Loucy (cell line): ENCODE results near the gene MAGEB3.

Experiments used
- H2AFZ ChIP-seq: fragments of 200-600 bp; sonication (generic); 2 replicates; pipeline ENCODE4 v1.6.0; 2016; ENCODE audit warnings: antibody characterized with exemption, mild to moderate bottlenecking, low read length, moderate library complexity
- H3F3A ChIP-seq: fragments of 200-600 bp; 2 replicates; pipeline ENCODE4 v1.6.0; 2016; ENCODE audit warnings: antibody characterized with exemption, low read depth, mild to moderate bottlenecking
- H3K27me3 ChIP-seq: fragments of 200-600 bp; sonication (generic); 2 replicates; pipeline ENCODE4 v1.6.1; 2014; ENCODE audit warnings: low read length, mild to moderate bottlenecking; ENCODE audit not compliant: insufficient read depth, poor library complexity, severe bottlenecking
- H3K36me3 ChIP-seq: fragments of 200-600 bp; sonication (generic); 2 replicates; pipeline ENCODE4 v1.6.1; 2016; ENCODE audit warnings: low read length; ENCODE audit not compliant: insufficient read depth
- H3K4me1 ChIP-seq: fragments of 200-600 bp; sonication (generic); 2 replicates; pipeline ENCODE4 v1.5.1; 2014; ENCODE audit warnings: low read length, mild to moderate bottlenecking; ENCODE audit not compliant: insufficient read depth, poor library complexity, severe bottlenecking
- H3K4me2 ChIP-seq: fragments of 200-600 bp; sonication (generic); 2 replicates; pipeline ENCODE4 v1.6.0; 2014; ENCODE audit warnings: antibody characterized with exemption, low read length, low read depth, mild to moderate bottlenecking; ENCODE audit not compliant: poor library complexity, severe bottlenecking
- H3K4me3 ChIP-seq: fragments of 200-600 bp; sonication (generic); 2 replicates; pipeline ENCODE4 v1.5.1; 2014; ENCODE audit warnings: low read length, mild to moderate bottlenecking, mixed read lengths; ENCODE audit not compliant: poor library complexity, severe bottlenecking
- H3K79me2 ChIP-seq: fragments of 200-600 bp; sonication (generic); 2 replicates; pipeline ENCODE4 v1.6.1; 2014; ENCODE audit warnings: low read length; ENCODE audit not compliant: insufficient read depth
- H3K9ac ChIP-seq: fragments of 200-600 bp; sonication (generic); 2 replicates; pipeline ENCODE4 v1.6.0; 2014; ENCODE audit warnings: mild to moderate bottlenecking, low read depth, low read length, moderate library complexity; ENCODE audit not compliant: poor library complexity, severe bottlenecking
- H3K9me2 ChIP-seq: fragments of 200-600 bp; sonication (generic); replicated peaks from 2 replicates; pipeline ENCODE4 v1.6.1; 2016; ENCODE audit warnings: low read depth, low read length, mixed read lengths
- H3K9me3 ChIP-seq: fragments of 200-600 bp; sonication (generic); 2 replicates; pipeline ENCODE4 v1.6.1; 2014; ENCODE audit warnings: mild to moderate bottlenecking, antibody characterized with exemption, low read length, low read depth; ENCODE audit not compliant: insufficient read depth
- H4K20me1 ChIP-seq: fragments of 200-600 bp; sonication (generic); 2 replicates; pipeline ENCODE4 v1.6.0; 2014; ENCODE audit warnings: antibody characterized with exemption, low read length, mild to moderate bottlenecking; ENCODE audit not compliant: insufficient read depth, poor library complexity, severe bottlenecking
- EZH2phosphoT487 ChIP-seq: fragments of 200-600 bp; IDR thresholded peaks from 2 replicates; pipeline ENCODE4 v1.6.1; 2018; ENCODE audit warnings: antibody characterized with exemption, mild to moderate bottlenecking, moderate library complexity, borderline replicate concordance
- TF ChIP-seq, protein P1 (sequence below): fragments of 200-600 bp; sonication (generic); conservative IDR thresholded peaks from 2 replicates; pipeline ENCODE4 v1.5.1; 2014; ENCODE audit warnings: mild to moderate bottlenecking, antibody characterized with exemption, low read length

MAGEB3 gene

DNA sequence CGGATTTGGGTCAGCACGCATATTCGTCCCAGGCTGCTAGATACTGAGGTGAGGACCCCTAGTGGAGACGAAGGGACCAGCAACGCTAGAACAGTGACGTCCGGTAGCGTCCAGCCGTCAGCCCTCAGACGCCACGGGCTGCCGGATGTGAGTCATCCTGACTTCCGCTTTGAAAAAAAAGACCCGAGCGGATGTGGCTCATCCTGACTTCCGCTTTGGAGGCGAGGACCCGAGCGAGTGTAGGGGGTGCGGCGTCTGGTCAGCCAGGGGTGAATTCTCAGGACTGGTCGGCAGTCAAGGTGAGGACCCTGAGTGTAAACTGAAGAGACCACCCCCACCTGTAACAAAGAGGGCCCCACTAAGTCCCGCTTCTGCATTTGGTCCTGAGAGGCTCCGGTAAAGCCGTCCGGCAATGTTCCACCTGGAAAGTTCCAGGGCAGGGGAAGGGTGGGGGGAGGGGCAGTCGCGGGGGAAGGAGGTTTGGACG lies 15.1 kb upstream of the MAGEB3 start, which contains the start of gene MAGEB2:
Gene MAGEB2 (plus strand): TSS at position 207 of the 487 bp plus-strand sequence. CDS start 3,018 bp downstream, outside the sequence.
- Histone ChIP-seq H3K36me3 (no peaks in the 10 kb centered on the region), H3K4me1 (peaks cover 16% of the 10 kb centered on the region), H3K9me3 (no peaks in the 10 kb centered on the region), H3F3A (no peaks in the 10 kb centered on the region), H2AFZ (no peak within 1 kb of the TSS), H4K20me1 (no peaks in the 10 kb centered on the region), H3K4me2 (no peak within 1 kb of the TSS), H3K9me2 (no peaks in the 10 kb centered on the region), H3K27me3 (no peaks in the 10 kb centered on the region), H3K4me3 (no peak within 1 kb of the TSS), H3K79me2 (no peaks in the 10 kb centered on the region), H3K9ac (no peak within 1 kb of the TSS)
- TF ChIP-seq, protein P1, sequence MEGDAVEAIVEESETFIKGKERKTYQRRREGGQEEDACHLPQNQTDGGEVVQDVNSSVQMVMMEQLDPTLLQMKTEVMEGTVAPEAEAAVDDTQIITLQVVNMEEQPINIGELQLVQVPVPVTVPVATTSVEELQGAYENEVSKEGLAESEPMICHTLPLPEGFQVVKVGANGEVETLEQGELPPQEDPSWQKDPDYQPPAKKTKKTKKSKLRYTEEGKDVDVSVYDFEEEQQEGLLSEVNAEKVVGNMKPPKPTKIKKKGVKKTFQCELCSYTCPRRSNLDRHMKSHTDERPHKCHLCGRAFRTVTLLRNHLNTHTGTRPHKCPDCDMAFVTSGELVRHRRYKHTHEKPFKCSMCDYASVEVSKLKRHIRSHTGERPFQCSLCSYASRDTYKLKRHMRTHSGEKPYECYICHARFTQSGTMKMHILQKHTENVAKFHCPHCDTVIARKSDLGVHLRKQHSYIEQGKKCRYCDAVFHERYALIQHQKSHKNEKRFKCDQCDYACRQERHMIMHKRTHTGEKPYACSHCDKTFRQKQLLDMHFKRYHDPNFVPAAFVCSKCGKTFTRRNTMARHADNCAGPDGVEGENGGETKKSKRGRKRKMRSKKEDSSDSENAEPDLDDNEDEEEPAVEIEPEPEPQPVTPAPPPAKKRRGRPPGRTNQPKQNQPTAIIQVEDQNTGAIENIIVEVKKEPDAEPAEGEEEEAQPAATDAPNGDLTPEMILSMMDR = no peak
- no peak for TF ChIP-seq EZH2phosphoT487

DNA sequence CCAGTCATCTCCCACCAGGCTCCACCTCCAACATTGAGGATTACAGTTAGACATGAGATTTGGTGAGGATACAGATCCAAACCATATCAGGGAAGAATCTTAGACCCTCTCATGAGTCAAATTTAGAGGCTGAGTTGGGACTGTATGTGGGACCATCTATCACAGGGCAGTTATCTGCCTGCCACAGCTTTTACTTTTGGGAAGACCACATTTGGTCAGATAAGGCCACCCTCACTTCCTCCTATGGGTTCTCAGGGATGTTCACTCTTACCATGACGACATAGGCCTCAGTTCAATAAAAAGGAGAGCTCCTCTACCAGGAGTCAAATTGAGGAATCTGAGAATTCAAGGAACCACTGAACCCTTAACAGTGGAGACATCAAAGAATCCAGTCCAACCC lies 13.0 kb upstream of the MAGEB3 start:
- Histone ChIP-seq H3K4me2 (no peak overlapping the region), H3F3A (no peaks in the 10 kb centered on the region), H3K9ac (no peak overlapping the region), H3K79me2 (no peaks in the 10 kb centered on the region), H3K4me3 (no peak overlapping the region), H3K9me3 (no peaks in the 10 kb centered on the region), H2AFZ (no peak overlapping the region), H3K4me1 (peaks cover 16% of the 10 kb centered on the region), H3K27me3 (no peaks in the 10 kb centered on the region), H3K9me2 (no peaks in the 10 kb centered on the region), H4K20me1 (no peaks in the 10 kb centered on the region), H3K36me3 (no peaks in the 10 kb centered on the region)
- TF ChIP-seq, protein P1 = no peak
- no peak for TF ChIP-seq EZH2phosphoT487

DNA sequence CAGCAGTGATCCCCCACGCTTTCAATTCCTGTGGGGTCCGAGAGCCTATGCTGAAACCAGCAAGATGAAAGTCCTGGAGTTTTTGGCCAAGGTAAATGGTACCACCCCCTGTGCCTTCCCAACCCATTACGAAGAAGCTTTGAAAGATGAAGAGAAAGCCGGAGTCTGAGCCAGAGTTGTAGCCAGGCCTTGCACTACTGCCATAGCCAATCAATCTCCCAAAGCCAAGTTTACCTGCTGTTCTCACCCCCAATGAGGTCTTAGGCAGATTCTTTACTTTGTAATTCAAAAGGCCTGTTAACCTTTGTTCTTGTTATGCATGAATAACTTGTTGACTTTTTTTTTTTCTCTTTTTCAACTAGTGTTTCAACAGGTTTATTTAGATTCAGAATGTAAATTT lies 11.1 kb upstream of the MAGEB3 start:
- peaks cover 16% of the 10 kb centered on the region for H3K4me1 ChIP-seq

More for the DNA sequence above, 11.1 kb upstream of the MAGEB3 start:
- Histone ChIP-seq H3K9me3 (no peaks in the 10 kb centered on the region), H4K20me1 (no peaks in the 10 kb centered on the region), H3K9me2 (no peaks in the 10 kb centered on the region), H3F3A (no peaks in the 10 kb centered on the region), H3K27me3 (no peaks in the 10 kb centered on the region), H3K79me2 (no peaks in the 10 kb centered on the region), H3K4me2 (no peak overlapping the region), H3K4me3 (no peak overlapping the region), H2AFZ (no peak overlapping the region), H3K9ac (no peak overlapping the region), H3K36me3 (no peaks in the 10 kb centered on the region)
- TF ChIP-seq, protein P1 = no peak
- no peak for TF ChIP-seq EZH2phosphoT487
